ENCODE results near the gene FMO1. TPM values are rescaled to one million over a fixed set of nuclear protein-coding genes. Genes with fewer than 3 reads are reported as not detected.

FMO1 gene
- total and polyA plus RNA-seq, 2 of the 8 experiments (the other 6 are each of a cell fraction or from before 2014, with no cell fraction given), result 0.11 TPM; not detected in 1

- no peak for FAIRE-seq
- Histone ChIP-seq H3K18ac (ENCODE audit: extremely low read depth, low read length) (no peak overlapping the region), H3K4me2 (ENCODE audit: insufficient read depth in 1 of 2, low read depth in 2 of 2, low read length in 2 of 2) (no peak overlapping the region), H4K5ac (ENCODE audit: insufficient read length, low read depth, low read length) (no peak overlapping the region), H2BK12ac (ENCODE audit: low read depth, low read length) (no peak overlapping the region; the same call in 1 of the 2 replicates), H3K23ac (ENCODE audit: insufficient read length) (no peak overlapping the region), H2BK120ac (replicated peaks; ENCODE audit: low read depth, low read length) (no peak overlapping the region), H2BK15ac (ENCODE audit: low read length) (no peak overlapping the region), H3K27me3 (replicated peaks in 1 of 4; ENCODE audit: control insufficient read depth in 3 of 4, extremely low read depth in 1 of 4, insufficient read depth in 3 of 4, low read length in 3 of 4) (peaks cover 0 to 2% (median 0%) of the 10 kb centered on the region in 4 experiments; a peak in 1 of 7 replicates), H3K9ac (replicated peaks in 1 of 4; ENCODE audit: extremely low read depth in 1 of 4, low read depth in 3 of 4, low read length in 3 of 4) (no peak overlapping the region), H3K56ac (replicated peaks; ENCODE audit: insufficient read length, low read depth, low read length) (no peak overlapping the region), H3K36me3 (ENCODE audit: control insufficient read depth in 2 of 4, insufficient read depth in 4 of 4, low read length in 3 of 4) (no peaks in the 10 kb centered on the region), H2AFZ (ENCODE audit: low read length) (peak overlapping the region; percentile 47; the same call in 1 of the 2 replicates), H4K8ac (ENCODE audit: extremely low read depth, insufficient read depth, low read length) (no peak overlapping the region), H3K27ac (ENCODE audit: low read depth, low read length) (no peak overlapping the region), H3K79me2 (ENCODE audit: control insufficient read depth in 1 of 2, insufficient read depth in 2 of 2, low read length in 2 of 2) (no peaks in the 10 kb centered on the region), H3K4me1 (replicated peaks in 1 of 4; ENCODE audit: control insufficient read depth in 3 of 4, insufficient read depth in 4 of 4, low read length in 3 of 4) (no peaks in the 10 kb centered on the region), H2AK5ac (ENCODE audit: low read depth, low read length) (no peak overlapping the region), H4K91ac (replicated peaks; ENCODE audit: insufficient read length, low read length) (no peak overlapping the region), H2BK20ac (ENCODE audit: low read length) (0 out of 2 replicates have a peak overlapping the region, but pooled peaks have one; percentile 3), H3K4me3 (ENCODE audit: extremely low read depth in 1 of 4, insufficient read depth in 2 of 4, low read depth in 3 of 4, low read length in 4 of 4) (no peak overlapping the region), H3K4ac (replicated peaks; ENCODE audit: insufficient read length, low read depth, low read length) (no peak overlapping the region), H3K79me1 (ENCODE audit: low read depth, low read length) (no peaks in the 10 kb centered on the region), H4K20me1 (replicated peaks in 1 of 2; ENCODE audit: control insufficient read depth in 1 of 2, insufficient read depth in 2 of 2, low read length in 2 of 2) (no peaks in the 10 kb centered on the region), H2BK5ac (ENCODE audit: low read depth, low read length) (no peak overlapping the region), H3K14ac (ENCODE audit: insufficient read length) (no peak overlapping the region), H3K9me3 (ENCODE audit: insufficient read depth in 2 of 2, low read depth in 1 of 2, low read length in 1 of 2) (no peaks in the 10 kb centered on the region), H3K23me2 (ENCODE audit: low read depth, low read length) (no peaks in the 10 kb centered on the region)
- WGBS, 2 experiments (ENCODE audit: extremely low coverage in 1 of 2, insufficient coverage in 1 of 2, insufficient read length in 1 of 2, insufficient replicate concordance in 2 of 2, low coverage in 1 of 2, low lambda C conversion rate in 2 of 2, missing lambda C conversion rate in 1 of 2), result 83% methylated on average over 4 of the region's 4 CpGs; no CpG with 5 or more reads in 1 of the 2 experiments
- CTCF ChIA-PET (ENCODE audit: partially characterized antibody), result interaction anchor here (0.9 to 2.4 kb wide), 7 partner anchors 9 to 59 kb away, joined by 3 to 12 read pairs (median 6); partner anchors contain the start of gene FMO4
- POLR2A ChIA-PET (ENCODE audit: partially characterized antibody), result interaction anchor here (1.3 kb wide), 1 partner anchor 12 kb away, joined by 3 read pairs; no protein-coding TSS in a partner anchor
- DNase-seq (ENCODE audit: low read depth in 1 of 2, low spot score in 2 of 2), result no peak
- TF ChIP-seq BACH1 (IDR thresholded peaks at IDR 0.05; ENCODE audit: low read length), result no peak
- TF ChIP-seq CEBPB (IDR thresholded peaks at IDR 0.05; ENCODE audit: low read depth, low read length), result no peak
- TF ChIP-seq SP4 (IDR thresholded peaks at IDR 0.05; ENCODE audit: low read length), result no peak
- TF ChIP-seq POLR2A (IDR thresholded peaks at IDR 0.05; ENCODE audit: control extremely low read depth in 1 of 2, low read depth in 2 of 2, low read length in 2 of 2), result no peak
- TF ChIP-seq FOSL1 (IDR thresholded peaks at IDR 0.05; ENCODE audit: insufficient read depth, low read depth, low read length), result no peak
- no peak for TF ChIP-seq POLR2AphosphoS5 (IDR thresholded peaks at IDR 0.05; ENCODE audit: low read depth, low read length)
- TF ChIP-seq POU5F1 (IDR thresholded peaks at IDR 0.05; ENCODE audit: low read depth, low read length), result no peak
Measured at GRCh38 chr1:171286032-171286705, 37.9 kb downstream of the FMO1 start.

All from H1 (cell line).